Gastrocnemius medialis (tissue), 4 donors: ENCODE measurements around the gene GLT6D1.

Source experiments
- POLR2A ChIP-seq, 2 donors: fragments of 450-650 bp; IDR thresholded peaks; one replicate each; pipeline ENCODE4 v1.6.1; 2017; ENCODE audit warnings: antibody characterized with exemption in 2 of 2, mild to moderate bottlenecking in 2 of 2, moderate library complexity in 2 of 2
- TF ChIP-seq, protein P1 (sequence below), 5 experiments: fragments of 450-650 bp in 3 of 5; fragments of 200-600 bp in 2 of 5; sonication (generic) in 2 of 5; IDR thresholded peaks in 4 of 5; conservative IDR thresholded peaks in 1 of 5; 1 replicate in 4 of 5; 2 replicates in 1 of 5; pipeline ENCODE4 v1.5.1; 2016 to 2019; ENCODE audit warnings: antibody characterized with exemption in 5 of 5, mild to moderate bottlenecking in 3 of 5, moderate library complexity in 3 of 5

DNA sequence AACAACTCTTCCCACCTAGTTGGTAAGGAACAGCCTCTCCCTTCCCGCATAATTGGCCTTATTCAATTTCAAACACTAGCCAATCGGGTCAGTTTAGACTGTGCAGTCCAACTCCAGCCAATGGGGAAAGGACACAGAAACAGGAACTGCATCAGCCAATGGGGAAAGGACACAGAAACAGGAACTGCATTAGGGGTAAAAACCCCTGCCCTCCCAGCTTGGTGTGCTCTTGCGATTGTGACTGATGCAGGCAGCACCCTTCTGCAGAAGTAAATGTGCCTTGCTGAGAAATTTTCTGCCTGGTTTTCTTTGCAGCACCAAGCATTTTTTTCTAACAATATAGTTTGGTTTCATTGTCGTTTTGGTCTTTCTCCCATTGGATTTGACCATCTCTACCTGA is 8.5 kb upstream of the GLT6D1 start:
- TF ChIP-seq, protein P1, sequence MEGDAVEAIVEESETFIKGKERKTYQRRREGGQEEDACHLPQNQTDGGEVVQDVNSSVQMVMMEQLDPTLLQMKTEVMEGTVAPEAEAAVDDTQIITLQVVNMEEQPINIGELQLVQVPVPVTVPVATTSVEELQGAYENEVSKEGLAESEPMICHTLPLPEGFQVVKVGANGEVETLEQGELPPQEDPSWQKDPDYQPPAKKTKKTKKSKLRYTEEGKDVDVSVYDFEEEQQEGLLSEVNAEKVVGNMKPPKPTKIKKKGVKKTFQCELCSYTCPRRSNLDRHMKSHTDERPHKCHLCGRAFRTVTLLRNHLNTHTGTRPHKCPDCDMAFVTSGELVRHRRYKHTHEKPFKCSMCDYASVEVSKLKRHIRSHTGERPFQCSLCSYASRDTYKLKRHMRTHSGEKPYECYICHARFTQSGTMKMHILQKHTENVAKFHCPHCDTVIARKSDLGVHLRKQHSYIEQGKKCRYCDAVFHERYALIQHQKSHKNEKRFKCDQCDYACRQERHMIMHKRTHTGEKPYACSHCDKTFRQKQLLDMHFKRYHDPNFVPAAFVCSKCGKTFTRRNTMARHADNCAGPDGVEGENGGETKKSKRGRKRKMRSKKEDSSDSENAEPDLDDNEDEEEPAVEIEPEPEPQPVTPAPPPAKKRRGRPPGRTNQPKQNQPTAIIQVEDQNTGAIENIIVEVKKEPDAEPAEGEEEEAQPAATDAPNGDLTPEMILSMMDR (IDR thresholded peaks at IDR 0.05 in 4 of 5, conservative IDR thresholded peaks at IDR 0.05 in 1 of 5): no peak
- TF ChIP-seq POLR2A (IDR thresholded peaks at IDR 0.05): no peak
